ENCODE data around the gene CMTM8.
"Not testable (repeated sequence)": the region's sequence is repeated elsewhere in the genome, so short reads cannot be mapped to it uniquely, and the experiment has no call there.

CMTM8 gene

DNA sequence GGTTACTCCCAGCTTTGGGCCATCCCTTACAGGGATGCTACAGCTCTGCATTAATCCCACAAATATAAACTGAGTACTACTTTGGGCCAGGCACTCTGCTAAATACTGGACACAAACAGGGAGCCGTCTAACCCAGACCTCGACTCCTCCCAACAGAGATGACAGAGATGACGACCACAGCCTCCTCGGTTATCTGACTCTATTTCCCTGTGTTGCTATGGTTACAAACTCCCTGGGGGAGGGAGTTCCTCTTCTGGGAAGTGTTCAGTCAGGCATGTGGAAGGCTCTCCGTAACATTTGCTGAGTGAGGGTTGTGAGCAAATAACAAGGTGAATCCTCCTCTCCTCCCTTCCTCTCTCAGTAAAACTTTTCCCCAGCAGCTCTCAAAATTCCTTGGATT lies 146.5 kb downstream of the CMTM8 start:
- DNase-seq = no peak

DNA sequence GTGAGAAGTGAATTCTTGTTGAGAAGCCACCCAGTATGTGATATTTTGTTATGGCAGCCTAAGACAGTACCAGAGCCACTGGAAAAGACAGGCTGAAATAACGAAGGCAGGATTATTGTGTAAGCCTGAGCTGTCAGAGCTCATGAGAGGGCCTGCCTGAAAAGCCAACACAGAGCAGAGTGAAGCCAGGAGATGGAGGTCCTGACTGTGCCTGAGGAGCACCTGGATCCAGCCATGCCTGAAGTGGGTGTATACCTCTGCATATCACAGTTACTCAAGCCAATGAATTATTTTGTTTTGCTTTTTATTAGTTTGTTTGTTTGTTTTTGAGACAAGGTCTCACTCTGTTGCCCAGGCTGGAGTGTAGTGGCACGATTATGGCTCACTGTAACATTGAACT lies 149.0 kb downstream of the CMTM8 start:
- no peak for DNase-seq

DNA sequence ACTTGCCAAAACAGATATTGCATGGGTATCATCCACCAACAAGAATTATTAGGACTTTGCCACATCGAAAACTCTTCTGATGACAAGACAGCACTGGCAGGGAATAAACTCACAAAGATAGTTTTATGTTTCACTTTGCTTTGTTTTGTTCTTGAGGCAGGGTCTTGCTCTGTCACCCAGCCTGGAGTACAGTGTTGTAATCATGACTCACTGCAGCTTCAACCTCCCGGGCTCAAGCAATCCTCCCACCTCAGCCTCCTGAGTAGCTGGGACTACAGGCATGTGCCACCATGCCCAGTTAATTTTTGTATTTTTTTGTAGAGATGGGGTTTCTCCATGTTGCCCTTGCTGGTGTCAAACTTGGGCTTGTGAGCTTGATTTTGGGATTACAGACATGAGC lies 151.1 kb downstream of the CMTM8 start:
- DNase-seq = not testable (repeated sequence)

DNA sequence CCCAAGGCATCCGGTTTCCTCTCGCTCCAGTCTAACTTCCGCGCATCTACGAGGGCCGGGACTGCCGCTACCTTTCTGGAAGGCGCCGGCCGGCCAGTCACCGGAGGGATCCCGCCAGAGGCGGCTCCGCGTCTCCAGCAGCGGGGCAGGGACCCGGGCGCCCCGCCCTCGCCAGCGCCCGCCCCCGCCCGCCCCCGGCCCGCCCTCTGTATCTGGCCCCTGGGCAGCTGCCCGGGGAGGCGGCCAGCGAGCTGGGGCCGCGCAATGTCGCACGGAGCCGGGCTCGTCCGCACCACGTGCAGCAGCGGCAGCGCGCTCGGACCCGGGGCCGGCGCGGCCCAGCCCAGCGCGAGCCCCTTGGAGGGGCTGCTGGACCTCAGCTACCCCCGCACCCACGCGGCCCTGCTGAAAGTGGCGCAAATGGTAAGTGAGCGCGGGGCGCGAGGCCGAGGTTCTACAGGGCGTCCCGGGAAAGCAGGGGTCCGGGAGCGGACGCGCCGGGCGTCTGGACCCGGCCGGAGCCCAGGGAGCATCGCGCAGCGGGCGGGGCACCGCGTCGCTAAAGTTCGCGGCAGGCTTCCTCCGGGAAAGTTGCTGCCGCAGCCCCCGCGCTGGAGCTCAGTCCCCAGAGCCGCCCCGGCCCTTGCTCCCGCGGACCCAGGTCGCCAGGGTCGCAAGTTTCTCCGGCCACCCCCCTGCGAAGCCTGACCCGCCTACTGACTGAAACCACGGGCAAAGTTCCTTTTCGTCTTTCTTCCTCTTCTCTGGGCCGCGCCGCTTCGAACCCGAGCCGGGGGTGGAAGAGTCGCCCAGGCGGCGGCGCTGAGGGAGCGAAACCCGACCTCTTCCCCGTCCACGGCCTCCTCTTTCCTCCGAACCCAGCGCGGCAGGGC lies 153.4 kb downstream of the CMTM8 start, which contains the start of gene CMTM7:
TSS of gene CMTM7 (plus strand) at position 211 of the 893 bp plus-strand sequence. CDS start at position 265, 54 bp downstream.
- no peak for DNase-seq

DNA sequence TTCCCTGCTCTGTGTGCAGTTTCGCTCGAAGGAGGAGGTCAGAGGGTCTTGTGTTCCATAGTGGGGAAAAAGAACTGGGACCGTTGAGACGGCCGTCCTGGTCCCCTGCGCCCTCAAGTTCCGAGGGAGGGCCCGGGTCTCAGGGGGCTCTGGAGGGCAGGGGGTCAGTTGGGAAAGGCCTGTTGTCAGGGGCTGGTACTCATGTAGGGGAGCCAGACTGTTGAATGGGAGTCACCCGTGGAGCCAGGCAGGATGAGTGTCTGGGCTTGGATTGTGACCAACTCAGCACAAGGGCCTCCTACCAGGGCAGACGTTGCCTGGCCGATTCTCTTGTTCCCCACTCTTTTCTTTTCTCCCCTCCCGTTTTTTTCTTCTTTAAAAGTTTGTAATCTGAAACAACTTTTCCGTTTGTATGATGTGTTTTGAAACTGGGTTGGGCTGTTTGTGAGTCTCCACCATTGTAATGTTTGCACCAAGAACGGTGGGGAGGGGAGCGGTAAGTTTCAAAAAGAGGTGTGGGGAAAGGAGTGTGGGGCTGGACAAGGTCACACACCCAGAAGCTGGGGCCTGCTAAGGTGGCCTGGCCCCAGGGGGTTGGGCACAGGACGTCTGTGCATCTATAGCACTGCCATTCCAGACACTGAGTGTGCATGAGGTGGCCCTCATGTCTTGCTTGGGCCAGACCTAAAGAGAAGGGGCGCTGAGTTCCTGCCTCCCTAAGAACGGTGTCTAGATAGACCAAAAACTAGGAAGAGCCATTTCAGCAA lies 154.2 kb downstream of the CMTM8 start:
- no peak for DNase-seq

DNA sequence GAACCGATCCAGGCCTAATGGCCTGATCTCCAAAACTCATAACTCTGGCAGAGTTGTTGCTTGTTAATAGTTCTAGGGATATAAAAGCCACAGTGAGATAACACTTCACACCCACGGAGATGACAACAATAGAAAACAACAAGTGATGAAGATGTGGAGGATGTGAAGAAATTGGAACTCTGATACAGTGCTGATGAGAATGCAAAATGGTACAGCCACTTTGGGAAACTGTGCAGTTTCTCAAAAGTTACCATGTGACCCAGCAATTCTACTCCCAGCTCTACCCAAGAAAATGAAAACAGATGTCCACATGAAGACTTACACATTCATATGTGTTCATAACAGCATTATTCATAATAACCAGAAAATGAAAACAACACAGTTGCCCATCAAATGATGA lies 157.0 kb downstream of the CMTM8 start:
- no peak for DNase-seq

DNA sequence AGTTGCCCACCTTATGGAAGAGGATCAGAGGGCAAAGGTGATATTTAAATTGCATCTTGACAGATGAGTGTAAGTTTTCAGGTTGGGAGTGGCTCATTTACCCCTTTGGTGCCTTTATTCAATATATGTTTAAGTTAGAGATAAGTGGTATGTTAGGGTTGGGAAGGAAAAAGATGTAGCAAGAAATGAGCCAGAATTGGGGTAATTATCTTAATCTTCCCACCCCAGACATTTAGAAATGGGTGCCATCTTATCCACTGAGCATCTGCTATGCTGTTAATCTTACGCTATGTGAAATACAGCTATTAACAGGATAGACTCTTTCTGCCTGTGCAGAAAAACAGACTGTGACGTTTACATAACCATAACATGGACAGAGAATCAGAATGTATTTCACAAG lies 159.5 kb downstream of the CMTM8 start:
- DNase-seq = no peak

DNA sequence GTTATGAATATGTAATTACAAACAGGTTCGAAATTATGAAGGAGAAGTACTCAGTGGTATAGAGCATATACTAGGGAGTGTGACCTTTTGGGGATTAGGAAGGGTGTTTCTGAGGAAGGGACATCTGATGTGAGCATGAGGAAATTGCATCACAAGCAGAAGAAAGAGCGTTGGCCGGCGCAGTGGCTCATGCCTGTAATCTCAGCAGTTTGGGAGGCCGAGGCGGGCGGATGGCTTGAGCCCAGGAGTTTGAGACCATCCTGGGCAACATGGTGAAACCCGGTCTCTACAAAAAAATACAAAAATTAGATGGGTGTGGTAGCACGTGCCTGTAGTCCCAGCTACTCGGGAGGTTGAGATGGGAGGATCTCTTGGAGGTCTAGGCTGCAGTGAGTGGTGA lies 160.1 kb downstream of the CMTM8 start:
- DNase-seq = no peak

DNA sequence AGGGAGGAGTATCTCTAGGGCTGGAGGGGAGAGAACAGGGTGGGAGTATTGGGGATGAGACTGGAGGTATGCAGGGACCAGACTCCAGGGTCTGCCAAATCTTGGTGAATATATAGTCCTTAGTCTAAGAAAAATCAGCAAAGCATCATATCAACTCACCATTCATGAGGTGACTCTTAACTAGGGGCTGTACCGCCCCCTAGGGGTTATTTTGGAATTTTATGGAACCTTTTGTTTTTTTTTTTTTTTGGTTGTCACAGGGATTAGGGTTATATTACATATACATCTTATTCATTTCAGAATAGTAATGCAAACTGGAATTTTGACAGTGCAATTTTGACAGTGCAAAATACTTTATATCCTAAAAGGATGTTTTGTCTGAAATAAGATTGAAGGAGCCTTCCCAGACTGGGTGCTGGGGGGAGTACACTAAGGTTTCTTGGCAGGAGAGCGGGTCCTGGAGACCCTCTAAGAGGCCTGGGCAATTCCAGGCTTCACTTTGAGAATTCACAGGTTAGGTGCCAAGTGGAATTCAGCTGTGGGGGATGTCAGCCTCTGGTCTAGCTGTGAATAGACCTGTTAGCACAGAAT lies 160.6 kb downstream of the CMTM8 start:
- no peak for DNase-seq

DNA sequence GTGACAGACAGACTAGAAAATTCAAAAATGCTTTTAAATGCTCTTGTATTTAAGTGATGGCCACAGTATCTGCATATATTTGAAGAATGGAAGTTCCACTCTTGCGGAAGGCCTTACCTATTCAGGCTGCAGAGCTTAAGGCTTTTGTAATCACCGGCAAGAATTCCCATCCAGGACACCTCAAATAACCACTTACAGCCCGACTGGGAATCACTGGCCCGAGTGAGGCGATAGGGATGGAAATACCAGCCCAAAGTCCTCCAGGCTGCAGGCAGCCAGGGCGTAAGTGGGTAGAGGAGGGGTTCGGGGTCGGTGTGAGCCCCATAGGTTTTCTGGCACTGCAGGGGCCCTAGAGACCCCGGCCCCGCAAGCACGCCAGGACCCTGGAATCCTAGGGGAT lies 162.6 kb downstream of the CMTM8 start:
- no peak for DNase-seq

DNA sequence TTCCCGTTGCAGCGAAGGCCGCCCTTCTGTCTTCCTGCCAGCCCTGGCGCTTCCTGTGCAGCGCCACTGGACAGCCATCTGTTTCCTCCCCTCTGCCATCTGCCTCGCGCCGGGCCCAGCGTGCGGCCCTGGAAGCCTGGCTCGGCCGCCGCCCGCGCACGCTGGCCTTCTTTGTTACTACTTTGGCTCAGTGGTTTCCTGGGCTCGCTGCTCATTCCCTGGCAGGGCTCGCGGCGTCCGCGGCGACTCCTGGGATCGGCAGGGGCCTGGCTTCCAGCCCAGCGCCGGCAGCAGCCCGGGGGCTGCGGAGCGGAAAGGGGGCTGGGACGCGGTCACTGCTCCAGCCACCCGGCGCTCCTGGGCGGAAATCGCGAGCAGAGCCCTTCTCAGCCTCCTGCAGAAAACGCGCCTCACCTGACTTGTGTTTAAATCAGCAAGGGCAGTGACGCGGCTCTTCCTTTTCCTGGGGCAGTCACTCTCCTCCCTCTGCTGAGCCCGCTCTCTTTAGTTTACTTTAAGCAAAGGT lies 163.1 kb downstream of the CMTM8 start:
- no peak for DNase-seq

DNA sequence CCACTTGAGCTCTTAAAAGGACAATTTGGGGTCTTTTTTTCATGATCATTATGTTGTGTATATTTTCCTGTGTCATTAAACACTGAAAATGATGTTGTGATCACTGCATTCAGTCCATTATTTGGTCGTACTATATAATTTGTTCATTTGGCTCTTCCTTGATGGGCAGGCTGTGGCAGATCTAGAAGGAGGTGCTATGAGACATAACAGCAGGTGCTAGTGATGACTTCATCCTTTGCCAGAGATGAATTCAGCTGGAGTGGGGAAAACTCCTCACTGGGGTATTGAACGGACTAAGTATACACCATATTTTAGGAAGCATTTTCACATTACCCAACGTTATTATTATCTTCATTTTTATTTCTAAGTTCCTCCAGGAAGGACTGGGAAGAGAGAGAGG lies 165.2 kb downstream of the CMTM8 start:
- peak; percentile 50 for DNase-seq

DNA sequence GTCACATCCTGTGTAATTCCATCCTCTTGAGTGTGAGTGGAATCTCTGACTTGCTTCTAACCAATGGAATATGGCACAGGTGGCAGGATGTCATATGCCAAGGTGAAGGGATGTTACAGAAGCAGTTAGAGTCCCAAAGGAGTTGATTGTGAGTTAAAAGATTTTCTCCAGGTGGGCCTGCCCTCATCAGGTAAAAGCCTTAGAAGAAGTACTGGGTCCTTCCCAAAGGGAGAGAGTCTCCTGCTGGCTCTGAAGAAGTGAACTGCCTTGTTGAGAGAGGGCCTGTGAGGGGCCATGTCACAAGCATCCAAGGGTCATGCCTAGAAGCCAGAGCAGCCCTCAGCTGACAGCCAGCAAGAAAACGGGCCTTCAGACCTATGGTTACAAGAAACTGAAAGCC lies 166.2 kb downstream of the CMTM8 start:
- DNase-seq = no peak

DNA sequence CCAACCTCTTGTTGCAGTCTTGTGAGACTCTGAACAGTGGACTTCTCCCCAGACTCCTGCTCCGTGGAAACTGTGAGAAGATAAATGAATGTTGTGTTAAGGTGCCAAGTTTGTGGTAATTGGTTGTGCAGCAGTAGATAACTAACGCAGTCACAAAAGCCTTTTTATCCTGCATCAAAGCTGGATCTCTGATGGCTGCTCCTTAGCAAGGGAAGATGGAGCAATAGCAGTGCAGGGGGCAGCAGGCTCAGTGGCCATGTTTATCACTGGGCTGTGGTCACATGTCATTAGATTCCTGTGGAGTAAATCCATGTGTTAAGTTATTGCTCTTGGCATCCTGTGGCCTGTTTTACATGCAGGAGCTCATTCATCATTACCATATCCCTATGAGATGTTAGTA lies 166.7 kb downstream of the CMTM8 start:
- DNase-seq = no peak

DNA sequence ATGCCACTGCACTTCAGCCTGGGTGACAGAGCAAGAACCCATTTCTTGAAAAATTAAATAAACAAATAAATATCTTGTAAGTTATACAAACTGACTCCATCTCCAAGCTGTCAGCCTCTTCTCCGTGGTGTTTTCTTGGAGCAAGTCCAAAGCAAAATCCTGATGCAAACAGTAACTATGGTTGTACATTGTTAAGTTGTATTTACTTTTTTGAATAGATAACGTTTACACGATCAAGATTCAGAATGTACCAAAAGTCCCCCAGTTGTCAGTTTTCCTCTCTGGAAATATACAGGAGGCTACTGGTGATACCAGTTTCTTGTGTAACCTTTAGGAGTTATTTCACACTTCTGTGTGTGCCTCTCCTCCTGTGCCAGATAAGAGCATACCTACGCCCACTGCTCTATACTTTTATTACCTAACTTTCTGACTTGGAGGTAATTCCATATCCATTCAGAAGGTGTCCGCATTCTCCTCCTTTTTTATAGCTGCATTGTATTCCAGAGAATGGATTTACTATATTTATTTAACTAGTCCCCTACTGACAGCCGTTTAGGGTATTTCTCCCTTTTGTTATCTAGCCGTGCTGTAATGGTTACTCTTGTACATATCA lies 167.3 kb downstream of the CMTM8 start:
- DNase-seq = no peak

DNA sequence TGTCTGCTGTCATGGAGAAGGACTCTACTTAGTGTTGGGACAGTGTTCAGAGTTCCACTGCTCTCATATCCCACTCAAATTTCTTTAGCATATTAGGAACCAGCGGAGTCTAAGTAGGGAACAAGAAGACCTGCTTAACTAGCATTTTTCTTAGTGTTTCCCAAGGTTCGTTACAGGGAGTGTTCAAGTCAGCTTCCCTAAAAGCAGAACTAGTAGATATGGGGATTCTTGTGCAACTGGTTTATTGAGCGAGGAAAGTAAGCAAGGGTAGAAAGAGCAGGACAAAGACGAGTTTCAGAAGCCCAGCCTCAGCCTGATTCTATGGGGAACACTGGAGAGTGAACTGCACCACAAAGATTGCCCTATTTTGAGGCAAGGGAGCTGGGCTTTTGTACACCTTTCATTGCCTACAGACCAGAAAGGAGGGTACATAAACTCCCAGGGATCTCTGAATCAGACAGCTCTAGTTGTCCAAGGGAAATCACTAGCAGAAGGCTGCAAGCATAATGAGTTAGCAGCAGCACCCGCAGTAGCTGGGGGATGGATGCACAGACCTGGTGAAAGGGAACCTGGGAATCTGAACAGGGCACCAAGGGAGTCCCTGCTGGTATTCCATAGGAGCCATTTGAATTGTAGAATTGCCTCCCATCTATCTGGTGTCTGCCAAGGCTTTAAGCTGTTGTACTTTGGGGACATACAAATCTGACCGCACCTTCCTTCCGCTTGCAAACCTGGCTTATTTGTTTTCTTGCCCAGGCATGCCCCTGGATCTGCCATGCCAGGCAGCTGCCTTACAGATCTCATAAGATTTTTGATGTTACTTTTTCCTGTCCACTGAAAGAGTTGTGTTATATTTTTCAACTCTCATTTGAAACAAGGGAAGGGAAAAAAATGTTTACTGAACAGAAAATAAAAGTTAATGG lies 168.3 kb downstream of the CMTM8 start:
- no peak for DNase-seq

DNA sequence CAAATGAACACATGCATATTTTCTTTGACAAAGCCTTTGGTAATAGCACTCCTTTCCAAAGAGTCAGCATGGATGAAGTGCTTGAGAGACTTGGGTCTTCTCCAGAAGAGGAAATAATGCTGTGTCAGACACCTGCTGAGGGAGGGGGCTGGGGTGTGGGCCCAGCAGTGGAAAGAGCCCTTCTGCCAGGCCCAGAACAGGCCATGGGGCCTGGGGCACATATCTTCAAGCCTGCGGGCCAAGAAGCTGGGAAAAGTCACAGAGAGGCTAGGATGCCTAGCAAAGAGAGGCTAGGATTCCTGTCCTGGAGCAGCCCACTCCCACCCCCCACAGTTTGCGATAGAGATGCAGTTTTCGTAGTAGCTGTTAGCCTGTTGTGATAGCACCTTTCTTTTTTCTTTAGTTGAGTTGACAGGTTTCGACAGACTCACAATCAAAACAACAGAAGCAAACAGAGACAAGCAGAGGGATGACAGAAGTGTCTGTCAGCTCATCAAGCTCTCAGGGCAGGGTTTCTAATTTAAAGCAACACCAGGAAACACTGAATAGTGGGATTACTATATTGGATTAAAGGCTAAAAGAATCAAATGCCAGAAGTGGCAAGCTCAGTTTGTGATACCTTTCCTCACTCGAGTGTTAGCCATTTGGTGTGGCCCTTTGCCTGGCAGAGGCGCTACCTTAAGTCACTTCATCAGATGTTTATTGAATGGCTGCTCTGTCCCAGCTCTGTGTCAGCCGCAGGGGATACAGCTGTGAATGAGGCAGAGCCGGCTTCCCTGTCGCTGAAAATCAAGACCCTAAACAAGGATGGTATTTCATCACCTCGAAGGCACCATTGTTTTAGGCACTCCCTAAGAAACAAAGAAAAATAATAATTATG lies 172.1 kb downstream of the CMTM8 start:
- no peak for DNase-seq

DNA sequence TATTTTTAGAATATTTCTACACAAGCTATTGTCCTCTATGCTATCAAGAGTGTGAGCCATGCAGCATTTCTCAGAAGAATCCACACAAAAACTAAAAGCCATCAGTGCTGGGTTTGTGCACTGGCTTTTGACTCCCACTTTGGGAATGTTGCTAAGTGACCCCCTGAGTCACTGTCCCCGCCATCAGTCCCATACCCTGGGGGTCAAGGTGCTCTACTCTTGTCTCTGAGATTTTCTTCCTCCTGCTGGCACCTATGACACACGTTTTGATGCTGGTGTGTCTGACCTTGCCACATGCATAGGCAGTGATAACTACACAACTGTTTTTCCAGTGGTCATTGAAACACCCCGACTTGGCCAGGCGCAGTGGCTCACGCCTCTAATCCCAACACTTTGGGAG lies 173.0 kb downstream of the CMTM8 start:
- no peak for DNase-seq

DNA sequence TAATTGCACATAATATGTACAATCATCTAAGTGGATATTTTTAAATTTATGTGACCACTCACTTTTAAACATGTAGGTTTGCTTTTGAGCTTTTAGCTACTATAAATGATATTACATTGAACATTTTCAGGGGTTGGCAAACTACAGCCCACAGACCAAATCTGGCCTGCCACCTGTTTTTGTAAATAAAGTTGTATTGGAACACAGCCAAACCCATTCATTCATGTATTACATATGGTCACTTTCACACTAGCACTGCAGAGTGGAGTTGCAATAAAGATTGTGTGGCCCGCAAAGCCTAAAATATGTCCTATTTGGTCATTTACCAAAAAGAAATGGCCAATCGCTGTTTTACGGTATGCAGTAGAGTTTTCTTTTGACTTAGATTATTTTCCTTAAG lies 174.4 kb downstream of the CMTM8 start:
- DNase-seq = no peak

DNA sequence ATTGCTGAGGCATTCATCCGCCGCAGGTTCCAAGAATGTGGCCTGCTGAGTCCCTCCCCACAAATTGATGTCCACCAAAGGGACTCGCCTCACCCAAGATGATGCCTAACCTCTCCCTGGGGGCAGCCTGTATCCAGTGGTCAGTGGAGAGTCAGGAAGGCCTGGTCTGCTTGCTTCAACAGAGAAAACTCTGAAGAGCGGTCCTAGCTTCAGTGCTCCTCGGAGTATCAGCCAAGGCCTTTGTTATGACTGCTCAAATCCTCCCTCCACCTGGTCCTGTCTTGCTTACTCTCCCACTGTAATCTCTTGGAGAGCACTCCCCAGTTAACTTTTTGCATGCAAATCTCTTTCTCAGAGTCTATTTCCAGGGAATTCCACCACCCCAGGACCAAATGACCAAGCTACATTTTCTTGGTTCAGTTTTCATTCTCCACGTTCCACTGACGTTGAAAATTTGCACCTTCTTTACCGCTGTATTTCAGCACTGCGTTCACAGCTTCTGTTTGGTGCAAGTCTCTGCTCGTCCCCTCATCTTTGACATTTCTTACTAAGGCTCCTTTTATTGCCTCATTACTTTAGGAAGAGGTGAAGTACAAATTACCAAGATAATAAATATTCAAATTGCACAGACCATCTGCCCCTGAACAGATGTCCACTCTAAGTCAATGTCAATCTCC lies 175.5 kb downstream of the CMTM8 start:
- no peak for DNase-seq

All from NCI-H1436 (cell line).